ENCODE results near the gene GNS. TPM values are rescaled to one million over a fixed set of nuclear protein-coding genes. Genes with fewer than 3 reads are reported as not detected.
"Not testable (repeated sequence)": the region's sequence is repeated elsewhere in the genome, so short reads cannot be mapped to it uniquely, and the experiment has no call there.

GNS gene
- total RNA-seq, 1 donor from 2014 or later = 86.6 TPM

- intact Hi-C loops (cut with DNase I) = no loop called here
- DNase-seq (ENCODE audit: low spot score) = peak; percentile 79
These were observed 21.5 kb upstream of the GNS start for GRCh38 chr12:64780531-64781279.

- no peak for DNase-seq (ENCODE audit: low spot score)
- intact Hi-C loops (cut with DNase I) = no loop called here
These were observed 20.9 kb upstream of the GNS start for GRCh38 chr12:64780132-64780530.

GRCh38 chr12:64779354-64779974 lies 20.3 kb upstream of the GNS start:
- intact Hi-C loops (cut with DNase I) = no loop called here
- DNase-seq (ENCODE audit: low spot score) = no peak

- intact Hi-C loops (cut with DNase I); DNase-seq (ENCODE audit: low spot score): not testable (repeated sequence)
These were observed 16.0 kb upstream of the GNS start for GRCh38 chr12:64775147-64775736.

DNA sequence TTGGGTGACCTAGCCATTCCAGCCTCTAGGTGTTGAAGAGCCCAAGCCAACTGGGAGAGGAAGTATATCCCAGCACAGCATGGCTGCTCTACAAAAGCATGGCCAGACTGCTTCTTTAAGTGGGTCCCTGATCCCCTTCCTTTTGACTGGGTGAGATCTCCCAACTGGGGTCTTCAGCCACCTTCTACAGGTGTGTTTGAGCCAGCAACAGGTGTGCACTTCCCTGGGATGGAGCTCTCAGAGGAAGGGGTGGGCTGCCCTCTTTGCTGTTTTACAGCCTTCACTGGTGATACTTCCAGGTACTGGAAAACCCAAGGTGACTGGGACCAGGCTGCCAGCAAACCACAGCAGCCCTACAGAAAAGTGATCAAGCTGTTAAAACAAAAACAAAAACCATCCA lies 14.2 kb upstream of the GNS start:
- intact Hi-C loops (cut with DNase I) = no loop called here
- DNase-seq (ENCODE audit: low spot score) = no peak

- DNase-seq (ENCODE audit: low spot score) = no peak
- intact Hi-C loops (cut with DNase I) = no loop called here
These were observed 8.3 kb upstream of the GNS start for GRCh38 chr12:64767495-64767894.

- intact Hi-C loops (cut with DNase I) = no loop called here
These were observed 1.8 kb upstream of the GNS start for GRCh38 chr12:64760808-64761573.

DNA sequence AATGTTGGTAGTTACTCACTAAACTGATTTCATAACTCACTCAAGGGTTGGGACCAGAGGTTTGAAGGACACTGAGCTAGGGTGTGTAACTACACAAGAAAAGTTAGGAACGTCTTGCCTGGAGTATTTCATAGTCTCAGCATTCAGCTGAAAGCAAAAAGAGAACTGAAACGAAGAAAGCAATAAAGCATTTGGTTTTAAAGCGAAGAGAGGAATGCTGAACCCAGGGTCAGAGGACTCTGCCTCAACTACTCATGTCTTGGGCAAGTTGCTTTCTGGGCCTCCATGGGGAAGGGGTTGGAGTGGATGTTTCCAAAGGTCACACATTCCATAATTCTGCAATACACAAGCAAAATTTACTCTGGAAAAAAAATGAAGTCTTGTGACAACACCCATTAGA lies 1.4 kb downstream of the GNS start:
- intact Hi-C loops (cut with DNase I) = no loop called here
- no peak for DNase-seq (ENCODE audit: low spot score)

More at GRCh38 chr12:64760808-64761573, 1.8 kb upstream of the GNS start:
- no peak for DNase-seq (ENCODE audit: low spot score)

DNA sequence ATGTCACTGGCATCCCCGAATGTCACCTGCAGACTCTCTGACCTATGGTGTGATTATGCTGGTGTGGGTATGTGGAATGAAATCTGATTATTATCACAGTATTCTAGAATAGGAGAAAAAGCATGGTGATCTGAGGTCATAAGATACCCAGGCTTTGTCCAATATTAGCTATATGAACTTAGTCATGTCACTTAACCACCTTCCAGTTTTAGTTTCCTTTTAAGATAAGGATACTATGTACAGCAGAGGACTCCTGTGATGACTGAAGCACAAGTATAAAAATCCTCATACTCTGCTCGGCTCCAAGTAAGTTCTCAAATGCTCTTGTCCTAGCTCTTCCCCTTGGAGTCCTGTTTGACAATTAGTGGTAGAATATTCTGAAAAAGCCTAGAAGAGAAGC lies 2.8 kb downstream of the GNS start:
- no peak for DNase-seq (ENCODE audit: low spot score)
- intact Hi-C loops (cut with DNase I) = no loop called here

DNA sequence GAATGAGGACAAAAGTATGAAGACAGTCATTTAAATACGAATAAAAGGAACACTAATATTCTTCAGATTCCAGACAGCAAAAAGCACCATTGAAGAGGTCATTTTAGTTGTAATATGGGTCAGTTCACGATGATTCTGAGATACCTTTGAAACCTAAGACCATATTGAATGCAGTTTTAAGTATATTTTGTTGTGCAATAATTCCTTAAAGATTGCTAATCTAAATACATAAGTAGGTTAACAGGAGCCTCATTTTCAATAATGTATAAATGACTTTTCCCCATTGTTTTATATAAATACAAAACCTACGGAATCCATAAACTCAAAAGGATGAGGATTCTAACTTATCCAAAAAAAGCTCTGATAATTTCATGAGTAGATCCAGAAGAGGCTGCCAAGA lies 5.8 kb downstream of the GNS start:
- no peak for DNase-seq (ENCODE audit: low spot score)
- intact Hi-C loops (cut with DNase I) = no loop called here

DNA sequence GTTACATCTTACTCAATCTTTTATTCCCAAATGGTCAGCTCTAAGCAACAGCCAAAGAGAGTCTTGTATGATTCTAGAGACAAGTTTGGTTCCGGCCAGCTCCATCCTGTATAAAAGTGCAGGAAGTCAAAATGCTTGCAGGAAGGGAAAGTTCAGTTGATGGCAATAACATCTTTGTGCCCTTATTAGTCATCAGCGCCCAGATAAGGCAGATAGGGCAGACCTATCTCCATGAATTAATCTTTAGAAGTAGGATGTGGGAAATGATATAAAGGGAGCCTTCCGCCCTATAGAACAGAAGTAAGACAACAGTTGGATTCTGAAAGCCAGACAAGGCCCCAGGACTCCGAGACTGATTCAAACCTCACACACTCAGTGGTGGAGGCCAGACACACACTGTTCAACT lies 6.4 kb downstream of the GNS start:
- no peak for DNase-seq (ENCODE audit: low spot score)
- intact Hi-C loops (cut with DNase I) = no loop called here

DNA sequence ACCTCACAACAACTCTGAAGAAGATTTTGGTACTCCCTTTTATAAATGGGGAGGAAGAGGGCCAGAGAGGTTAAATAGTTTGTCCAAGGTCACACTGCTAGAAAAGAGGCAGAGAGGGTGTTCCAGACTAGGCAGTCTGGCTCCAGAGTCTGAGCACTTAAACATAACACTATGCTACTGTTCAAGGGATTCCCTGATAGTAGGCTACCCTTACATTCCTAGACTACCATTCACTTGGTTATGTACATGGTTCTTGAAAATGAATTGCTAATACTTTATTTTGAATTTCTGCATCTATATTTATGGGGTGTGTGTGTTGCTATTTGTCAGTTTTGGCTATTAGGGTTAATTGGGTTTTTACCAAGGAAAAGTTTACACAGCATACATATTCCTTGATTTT lies 7.2 kb downstream of the GNS start:
- no peak for DNase-seq (ENCODE audit: low spot score)
- intact Hi-C loops (cut with DNase I) = no loop called here

- DNase-seq (ENCODE audit: low spot score) = no peak
- intact Hi-C loops (cut with DNase I) = no loop called here
These were observed 9.6 kb downstream of the GNS start for GRCh38 chr12:64749461-64750200.

DNA sequence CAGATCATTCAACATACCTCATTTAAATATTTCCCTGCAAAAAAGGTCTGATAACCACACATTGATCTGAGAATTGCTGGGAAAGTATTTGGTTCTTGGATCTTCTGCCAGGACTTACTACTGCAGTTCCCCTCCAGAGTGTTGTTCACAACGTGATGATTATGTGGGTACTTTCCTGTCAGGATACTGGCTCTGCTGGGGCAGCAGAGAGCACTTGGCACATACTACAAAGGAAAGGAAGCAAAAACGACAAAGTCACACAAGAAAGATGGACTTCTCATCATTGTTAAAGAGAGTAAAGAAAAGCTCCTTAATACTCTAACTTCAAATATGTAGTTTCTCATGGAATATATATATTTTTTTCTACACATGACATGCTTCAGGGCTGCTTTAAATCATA lies 11.5 kb downstream of the GNS start:
- intact Hi-C loops (cut with DNase I) = no loop called here
- no peak for DNase-seq (ENCODE audit: low spot score)

- intact Hi-C loops (cut with DNase I) = no loop called here
- DNase-seq (ENCODE audit: low spot score) = no peak
These were observed 12.5 kb downstream of the GNS start for GRCh38 chr12:64746663-64747062.

DNA sequence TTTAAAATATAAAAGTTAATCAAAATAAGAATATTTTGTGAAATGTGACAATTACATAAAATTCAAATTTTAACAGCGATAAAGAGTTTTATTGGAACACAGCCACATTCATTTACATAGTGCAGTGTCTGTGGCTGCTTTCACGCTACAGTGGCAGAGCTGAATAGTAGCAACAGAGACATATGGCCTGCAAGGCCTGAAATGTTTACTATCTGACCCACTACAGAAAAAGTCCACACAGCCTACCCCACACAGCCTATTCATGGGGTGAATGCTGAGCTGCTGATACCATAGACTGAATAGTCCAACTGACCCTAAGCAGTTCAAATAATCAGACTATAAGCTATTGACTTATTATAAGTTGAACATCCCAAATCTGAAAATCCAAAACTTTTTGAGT lies 13.2 kb downstream of the GNS start:
- no peak for DNase-seq (ENCODE audit: low spot score)
- intact Hi-C loops (cut with DNase I) = no loop called here

DNA sequence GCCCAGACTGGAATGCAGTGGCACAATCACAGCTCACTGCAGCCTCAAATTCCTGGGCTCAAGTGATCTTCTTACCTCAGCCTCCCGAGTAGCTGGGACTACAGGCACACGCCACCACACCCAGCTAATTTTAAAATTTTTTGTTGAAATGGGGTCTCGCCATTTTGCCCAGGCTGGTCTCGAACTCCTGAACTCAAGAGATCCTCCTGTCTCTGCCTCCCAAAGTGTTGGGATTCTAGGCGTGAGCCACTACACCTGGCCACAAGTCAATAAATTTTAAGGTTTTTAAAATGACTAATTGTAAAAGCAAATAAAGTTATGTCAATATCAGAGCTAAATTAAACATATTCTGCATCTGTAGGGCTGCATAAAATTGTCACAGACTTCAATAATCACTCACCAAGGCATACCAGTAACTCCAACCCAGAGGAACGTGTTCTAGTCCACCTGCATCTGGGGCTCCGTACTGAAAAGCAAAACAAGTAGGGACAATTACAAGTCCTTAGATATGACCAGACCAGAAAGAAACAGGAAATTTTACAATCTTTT lies 13.9 kb downstream of the GNS start:
- no peak for DNase-seq (ENCODE audit: low spot score)
- intact Hi-C loops (cut with DNase I) = no loop called here

GRCh38 chr12:64744422-64745258 lies 14.6 kb downstream of the GNS start:
- DNase-seq (ENCODE audit: low spot score) = no peak
- intact Hi-C loops (cut with DNase I) = no loop called here

GRCh38 chr12:64743206-64743605 lies 16.0 kb downstream of the GNS start:
- intact Hi-C loops (cut with DNase I) = no loop called here
- DNase-seq (ENCODE audit: low spot score) = no peak
